CD4-positive, alpha-beta T cell treated with Interferon alpha-2 for 1 hour (primary cell): ENCODE data around the gene CRCP.
"Not testable (repeated sequence)": the region's sequence is repeated elsewhere in the genome, so short reads cannot be mapped to it uniquely, and the experiment has no call there.

Experiments
- DNase-seq, 2 donors: peaks; one replicate each; pipeline ENCODE4 v3.0.0-alpha.2; 2020 to 2022

CRCP gene

DNA sequence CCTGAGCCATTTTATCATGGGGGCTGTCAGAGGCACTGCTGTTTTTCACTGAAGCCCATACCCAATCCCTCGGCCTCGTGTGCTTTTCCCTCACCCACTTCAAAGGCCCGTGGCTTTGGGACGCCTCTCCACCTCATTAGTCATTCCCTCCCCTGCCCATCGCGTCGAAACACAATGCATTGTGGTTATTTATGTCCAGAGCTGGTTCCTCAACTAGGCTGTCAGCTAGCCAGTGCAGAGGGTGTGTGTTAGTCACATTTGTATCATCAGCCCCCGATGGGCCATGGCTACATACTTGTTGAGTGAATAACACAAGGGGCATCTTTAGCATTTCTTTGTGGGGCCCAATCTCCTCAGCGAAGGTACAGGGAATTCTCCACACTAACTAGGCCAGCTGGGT, 3.8 kb upstream of the CRCP start:
- DNase-seq: no peak

DNA sequence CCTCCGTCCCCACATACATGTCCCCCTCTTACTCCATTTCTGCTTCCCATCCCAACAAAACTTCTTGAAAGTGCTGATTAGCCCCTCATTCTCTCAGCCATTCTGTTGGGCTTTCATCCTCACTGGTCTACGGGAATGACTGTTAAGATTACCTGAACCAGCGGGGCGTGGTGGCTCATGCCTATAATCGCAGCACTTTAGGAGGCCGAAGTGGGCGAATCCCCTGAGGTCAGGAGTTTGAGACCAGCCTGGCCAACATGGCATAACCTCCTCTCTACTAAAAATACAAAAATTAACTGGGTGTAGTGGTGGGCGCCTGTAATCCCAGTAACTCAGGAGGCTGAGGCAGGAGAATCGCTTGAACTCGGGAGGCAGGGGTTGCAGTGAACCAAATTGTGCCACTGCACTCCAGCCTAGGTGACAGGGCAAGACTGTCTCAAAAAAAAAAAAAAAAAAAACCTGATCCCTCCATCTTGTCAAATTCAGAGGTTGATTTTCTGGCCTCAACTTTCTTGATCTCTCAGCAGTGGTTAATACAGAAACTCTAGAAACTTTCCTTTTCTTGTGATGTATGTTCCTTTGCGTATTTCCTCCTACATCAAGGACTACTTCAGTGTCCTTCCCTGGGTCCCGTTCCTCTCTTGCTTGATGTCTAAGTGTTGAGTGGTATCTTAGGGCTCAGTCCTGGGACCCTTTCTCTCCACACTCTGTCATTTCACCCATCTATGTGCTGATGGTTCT, 2.2 kb downstream of the CRCP start:
- not testable (repeated sequence) for DNase-seq

DNA sequence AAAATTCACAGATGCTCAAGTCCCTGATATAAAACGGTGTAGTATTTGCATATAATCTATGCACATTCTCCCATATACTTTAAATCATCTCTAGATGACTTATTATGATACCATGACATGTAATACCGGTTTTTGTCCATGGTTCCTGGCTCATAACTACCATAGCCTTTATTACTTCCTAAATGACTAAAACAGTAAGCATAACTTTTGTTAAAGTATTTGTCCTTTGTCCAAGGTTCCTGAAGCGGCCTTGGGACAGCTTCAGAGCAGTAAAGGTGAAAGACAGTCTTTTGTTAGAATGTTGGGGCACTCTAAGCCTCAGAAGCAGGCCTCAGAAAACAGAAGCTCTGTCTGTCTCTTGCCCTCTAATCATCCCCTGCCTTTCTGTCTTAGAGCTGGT, 4.0 kb downstream of the CRCP start:
- DNase-seq: no peak

DNA sequence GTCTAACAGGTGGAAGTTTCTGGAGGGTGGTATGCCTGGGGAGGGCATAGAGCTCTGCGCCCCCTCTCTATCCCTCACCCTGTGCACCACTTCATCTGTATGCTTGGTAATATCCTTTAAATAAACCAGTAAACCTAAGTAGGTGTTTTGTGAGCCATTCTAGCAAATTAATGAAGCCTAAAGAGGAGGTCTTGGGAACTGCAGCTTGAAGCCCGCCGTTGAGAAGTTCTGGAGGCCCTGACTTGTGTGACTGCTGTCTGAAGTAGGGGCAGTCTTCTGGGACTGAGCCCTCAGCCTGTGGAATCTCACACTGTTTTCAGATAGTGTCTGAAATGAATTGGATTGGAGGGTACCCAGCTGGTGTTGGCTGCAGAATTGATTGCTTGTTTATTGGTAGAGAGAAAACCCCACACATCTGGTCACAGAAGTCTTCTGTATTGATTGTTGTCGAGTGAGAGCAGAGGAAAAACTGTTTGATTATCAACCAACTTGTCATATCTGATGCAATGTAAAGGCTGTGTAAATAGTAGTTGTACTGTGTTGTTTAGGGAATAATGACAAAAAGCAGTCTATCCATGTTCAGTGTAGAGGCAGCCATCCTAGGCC, 4.7 kb downstream of the CRCP start:
- no peak for DNase-seq

DNA sequence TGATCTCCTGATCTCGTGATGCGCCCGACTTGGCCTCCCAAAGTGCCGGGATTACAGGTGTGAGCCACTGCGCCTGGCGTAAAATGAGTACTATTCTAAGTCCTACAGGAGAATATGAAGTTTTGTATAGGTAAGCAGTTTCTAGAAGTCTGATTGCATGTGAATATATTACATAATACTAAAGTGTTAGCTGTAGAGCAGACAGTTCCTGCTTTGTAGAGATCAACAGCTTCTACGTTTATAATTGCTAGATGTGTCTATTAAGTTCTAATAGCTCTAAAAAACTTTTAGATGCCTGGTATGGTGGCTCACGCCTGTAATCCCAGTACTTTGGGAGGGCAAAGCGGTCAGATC, 8.5 kb downstream of the CRCP start:
- no peak for DNase-seq

DNA sequence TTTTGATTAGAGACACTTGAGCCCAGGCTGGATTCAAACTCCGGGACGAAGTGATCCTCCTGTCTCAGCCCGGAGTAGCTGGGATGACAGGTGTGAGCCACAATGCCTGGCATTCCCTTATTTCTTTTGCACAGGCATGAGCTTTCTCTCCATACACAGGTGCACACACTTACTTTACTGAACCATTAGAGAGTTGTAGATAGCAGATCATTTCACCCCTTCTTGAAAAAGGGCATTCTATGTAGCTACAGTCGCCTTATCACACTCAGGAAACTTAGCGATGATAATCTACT, 9.9 kb downstream of the CRCP start:
- DNase-seq: not testable (repeated sequence)

DNA sequence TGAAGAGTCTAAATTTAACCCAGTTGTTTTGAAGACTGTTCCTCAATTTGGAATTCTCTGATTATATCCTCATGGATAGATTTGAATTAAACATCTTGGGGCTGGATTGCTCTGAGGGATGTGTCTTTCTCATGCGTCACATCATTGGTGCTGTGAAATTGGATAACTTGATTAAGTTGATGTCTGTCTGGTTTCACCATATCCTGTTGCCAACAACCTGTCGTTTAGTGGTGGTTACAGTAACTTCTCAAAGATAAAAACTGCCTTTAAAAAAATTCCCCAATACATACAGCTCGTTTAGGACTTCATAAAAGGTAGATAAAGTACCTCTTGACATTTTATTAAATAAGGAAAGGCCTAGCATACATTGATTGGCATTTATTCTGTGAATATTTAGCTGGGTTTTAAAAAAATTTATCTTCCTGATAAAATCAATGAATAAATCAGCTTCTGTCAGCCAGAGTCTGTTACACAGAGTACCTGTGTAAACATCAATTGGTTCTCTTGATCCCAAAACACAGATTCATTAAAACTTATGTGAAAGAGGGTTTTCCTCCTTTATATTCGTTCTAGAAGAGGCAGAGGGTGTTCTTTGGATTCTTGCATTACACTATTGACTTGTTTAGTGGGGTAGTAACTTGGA, 10.5 kb downstream of the CRCP start:
- DNase-seq: peak in 1 of 2 donors; percentile 20

DNA sequence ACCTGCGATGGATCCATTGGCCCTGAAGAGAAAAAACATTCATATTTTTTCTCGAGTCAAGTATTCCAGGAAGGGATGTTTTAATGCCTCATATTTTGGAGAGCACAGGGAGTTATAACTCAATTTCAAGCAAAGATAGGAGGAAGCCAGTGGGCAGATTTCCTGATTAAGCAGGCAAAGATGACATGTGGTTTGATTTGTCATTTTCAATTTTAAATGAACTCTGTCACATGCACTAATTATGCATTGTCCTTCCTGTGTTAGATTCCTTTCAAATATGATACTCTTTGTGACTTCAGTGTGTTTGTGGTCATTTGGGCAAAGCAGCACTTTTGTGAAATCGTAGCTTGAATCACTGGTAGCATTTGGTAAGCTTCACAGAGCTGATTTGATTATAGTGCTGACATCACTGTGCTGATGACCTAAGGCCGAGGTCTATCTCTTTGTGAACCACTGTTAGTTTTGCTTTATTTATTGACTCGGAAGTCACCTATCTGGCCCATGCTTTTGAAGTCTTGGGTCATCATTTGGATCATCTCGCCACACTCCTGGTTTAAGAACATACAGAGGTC, 11.2 kb downstream of the CRCP start:
- peak; percentile 7 to 30 for DNase-seq

DNA sequence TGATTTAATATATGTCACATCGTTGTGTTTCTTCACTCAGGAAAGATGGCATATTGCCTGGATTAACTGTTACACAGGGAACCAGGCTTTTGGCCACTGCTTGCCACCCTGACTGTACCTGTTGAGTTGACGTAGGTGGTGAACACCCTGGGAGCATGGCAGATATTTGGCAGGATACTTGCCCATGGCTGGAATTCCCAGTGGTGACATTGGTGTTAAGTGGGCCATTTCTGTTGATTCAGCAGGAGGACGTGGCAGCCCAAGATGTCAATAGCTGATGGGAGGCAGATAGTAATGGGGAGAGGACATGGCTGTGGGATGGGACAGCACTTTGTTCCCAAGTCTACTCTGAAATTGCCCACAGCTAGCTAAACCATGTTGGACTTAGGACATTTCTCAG, 12.5 kb downstream of the CRCP start:
- not testable (repeated sequence) for DNase-seq

DNA sequence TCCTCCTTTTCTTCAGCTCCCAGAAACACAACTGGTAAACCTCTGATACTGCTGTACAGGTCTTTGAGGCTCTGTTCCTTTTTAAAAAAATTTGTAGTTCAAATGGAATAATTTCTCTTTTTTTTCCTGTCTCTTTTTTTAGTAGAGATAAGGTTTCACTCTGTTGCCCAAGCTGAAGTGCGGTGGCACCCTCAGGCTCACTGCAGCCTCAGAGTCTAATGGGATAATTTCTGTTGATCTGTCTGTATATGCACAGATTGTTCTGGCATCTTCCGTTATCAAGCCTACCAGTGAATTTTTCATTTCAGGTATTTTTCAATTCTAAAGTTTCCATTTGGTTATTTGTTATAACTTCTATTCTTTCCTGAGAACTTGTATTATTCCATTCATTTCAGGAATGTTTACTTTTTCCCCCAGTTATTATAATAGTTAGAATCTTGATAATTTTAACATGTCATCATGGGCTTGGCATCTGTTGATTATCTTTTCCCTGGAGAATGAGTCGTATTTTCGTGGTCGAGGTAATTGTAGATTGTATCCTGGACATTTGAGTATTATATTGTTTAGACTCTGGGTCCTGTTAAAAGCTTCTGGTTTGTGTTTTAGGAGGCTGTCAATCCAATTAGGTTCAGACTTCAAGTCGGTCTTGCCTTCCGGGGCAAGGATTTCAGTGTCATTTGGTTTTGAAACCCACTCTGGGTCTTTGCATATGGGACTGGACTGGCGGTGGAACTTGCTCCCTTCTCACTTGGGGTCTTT, 24.5 kb downstream of the CRCP start:
- no peak for DNase-seq

DNA sequence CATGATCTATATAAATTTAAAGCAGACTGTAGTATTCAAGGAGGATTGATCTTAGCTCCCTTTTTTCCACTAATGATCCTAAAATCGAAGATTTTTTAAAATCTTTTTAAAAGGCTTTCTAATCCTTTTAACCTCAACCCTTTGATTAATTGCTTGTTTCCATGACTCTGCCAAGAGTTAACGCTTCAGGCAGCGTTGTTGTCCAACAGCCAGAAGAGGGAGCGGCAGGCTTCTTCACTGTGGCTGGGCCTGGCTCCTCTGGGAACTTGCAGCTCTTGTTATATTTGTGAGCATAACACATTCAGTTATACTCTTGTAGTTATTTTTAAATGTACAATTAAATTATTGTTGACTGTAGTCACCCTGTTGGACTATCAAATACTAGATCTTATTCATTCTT, 26.3 kb downstream of the CRCP start:
- DNase-seq: no peak

DNA sequence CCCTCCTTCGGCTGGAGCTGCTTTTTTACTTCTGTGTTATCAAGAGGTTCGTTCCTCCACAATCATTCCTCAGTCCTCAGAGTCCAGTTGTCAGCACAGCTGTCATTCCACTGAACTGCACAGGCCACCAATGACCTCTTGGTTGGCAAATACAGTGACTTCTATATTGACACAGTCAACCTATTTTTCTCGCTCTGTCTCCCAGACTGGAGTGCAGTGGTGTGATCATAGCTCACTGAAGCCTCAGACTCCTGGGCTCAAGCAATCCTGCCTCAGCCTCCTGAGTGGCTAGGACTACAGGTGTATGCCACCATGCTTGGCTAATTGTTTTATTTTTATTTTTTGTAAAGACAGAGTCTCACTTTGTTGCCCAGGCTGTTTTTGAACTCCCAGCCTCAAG, 27.7 kb downstream of the CRCP start:
- no peak for DNase-seq

DNA sequence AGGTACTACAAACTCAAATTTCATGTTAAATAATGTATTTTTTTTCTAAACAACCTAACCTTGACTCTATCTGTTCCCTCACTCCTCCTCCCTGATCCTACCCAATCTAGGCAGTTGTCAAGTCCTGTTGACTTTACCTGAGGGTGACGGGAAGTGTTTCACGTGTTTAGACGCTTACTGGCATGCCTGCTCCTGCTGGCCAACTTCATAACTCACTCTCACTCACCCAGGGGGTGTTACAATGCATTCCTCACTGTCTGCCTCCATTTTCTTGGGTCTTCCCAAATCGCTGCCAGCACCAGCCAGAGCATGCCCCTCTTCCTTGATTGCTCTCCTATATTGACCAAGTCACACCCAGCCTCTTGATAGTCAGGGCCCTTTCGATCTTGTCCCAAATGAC, 28.3 kb downstream of the CRCP start:
- no peak for DNase-seq

DNA sequence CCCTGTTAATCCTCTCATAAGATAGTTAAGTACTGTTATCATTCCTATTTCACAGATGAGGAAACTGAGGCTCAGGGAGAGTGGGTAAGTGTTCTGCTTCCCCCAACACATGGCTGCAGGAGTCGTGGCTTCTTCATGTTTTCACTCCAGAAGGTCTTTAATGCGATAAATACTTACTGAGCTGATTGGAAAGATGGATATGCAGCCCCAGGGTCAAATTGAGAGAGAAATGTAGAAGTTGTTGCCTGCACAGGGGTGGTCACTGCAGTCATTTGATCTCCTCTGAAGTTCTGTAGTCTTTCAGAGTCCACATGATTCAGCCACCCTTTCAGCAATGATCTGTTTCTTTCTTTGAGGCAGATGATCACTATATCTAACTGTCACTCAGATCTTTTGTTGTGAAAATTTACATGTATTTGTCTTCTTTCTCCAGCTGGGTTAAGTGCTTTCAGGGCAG, 29.3 kb downstream of the CRCP start:
- DNase-seq: no peak

DNA sequence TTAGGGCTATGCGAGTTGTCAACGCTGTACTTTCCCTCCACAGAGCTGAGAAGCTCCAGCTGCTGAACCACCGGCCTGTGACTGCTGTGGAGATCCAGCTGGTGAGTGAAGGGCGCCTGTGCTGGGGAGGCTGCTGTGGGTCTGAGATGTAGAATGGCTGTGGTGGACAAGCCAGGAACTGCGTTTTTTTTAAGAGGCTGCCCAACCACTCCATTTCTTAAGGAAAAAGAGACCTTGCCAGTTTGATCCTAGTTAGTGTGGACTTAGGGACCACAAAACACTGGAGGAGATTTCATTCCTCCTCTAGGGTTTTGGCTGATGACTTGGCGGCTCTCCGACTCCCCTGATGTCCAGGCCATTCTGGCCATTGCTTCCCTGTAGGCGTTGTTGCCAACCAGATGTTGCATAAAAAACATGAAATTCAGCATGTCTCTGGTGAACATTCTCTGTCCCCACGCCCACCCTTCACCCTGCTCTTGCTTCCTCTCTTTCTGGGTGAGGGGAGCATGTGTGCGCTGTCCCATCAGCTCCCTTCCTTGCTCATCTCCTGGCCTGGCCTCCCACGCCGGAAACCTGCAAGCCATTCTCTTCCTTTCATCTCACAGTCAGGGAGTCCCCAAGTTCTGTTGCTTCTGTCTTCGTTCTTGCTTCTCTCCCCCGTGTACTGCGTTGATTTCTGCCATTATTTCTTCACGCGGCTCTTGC, 30.9 kb downstream of the CRCP start:
- DNase-seq: no peak

DNA sequence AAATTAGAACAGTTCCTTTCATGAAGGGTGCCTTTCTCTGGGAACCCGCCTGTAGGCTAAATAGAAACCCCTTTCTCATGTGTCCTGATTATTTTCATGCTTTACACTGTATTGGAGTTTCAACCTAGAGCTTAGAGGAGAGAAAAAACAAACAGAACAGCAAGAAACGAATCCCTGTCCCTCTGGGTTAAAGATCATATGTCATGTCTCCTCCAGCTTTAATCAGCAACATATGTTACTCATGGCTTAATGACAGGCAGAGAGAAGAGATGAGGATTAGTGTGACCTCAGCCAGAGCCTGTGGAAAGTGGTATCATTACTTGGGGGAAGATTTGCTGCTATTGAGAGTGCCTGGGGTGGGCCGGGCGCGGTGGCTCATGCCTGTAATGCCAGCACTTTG, 32.1 kb downstream of the CRCP start:
- DNase-seq: no peak

DNA sequence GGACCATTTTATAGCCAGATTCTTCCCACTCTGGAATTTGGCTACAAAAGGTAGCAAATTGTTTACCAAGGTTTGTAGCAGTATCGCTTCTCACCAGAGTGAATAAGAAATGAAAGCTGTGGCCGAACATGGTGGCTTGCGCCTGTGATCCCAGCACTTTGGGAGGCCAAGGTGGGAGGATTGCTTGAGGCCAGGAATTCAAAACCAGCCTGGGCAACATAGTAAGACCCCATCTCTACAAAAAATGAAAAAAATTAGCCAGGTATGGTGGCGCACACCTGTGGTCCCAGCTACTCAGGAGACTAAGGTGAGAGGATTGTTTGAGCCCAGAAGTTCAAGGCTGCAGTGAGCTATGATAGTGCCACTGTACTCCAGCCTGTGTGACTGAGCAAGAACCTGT, 33.0 kb downstream of the CRCP start:
- not testable (repeated sequence) for DNase-seq

DNA sequence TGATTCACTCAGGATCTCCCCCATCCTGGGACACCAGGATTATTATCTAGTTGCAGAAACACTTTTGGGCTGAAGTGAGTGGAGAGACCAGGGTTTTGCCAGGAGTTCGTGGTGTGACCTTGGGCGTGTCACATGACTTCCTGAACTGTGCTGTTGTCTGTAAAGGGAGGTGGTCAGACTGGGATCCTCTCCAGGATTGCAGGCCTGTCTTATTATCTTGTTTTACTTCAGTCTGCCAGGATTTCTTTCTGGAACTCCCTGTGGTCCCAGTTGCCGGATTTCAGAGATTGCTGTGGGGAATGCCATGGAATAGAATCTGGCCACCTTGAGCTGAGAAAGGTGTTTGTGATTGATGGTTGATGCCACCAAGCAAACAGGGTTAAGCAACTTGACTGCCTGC, 35.8 kb downstream of the CRCP start:
- peak in 1 of 2 donors; percentile 2 for DNase-seq

DNA sequence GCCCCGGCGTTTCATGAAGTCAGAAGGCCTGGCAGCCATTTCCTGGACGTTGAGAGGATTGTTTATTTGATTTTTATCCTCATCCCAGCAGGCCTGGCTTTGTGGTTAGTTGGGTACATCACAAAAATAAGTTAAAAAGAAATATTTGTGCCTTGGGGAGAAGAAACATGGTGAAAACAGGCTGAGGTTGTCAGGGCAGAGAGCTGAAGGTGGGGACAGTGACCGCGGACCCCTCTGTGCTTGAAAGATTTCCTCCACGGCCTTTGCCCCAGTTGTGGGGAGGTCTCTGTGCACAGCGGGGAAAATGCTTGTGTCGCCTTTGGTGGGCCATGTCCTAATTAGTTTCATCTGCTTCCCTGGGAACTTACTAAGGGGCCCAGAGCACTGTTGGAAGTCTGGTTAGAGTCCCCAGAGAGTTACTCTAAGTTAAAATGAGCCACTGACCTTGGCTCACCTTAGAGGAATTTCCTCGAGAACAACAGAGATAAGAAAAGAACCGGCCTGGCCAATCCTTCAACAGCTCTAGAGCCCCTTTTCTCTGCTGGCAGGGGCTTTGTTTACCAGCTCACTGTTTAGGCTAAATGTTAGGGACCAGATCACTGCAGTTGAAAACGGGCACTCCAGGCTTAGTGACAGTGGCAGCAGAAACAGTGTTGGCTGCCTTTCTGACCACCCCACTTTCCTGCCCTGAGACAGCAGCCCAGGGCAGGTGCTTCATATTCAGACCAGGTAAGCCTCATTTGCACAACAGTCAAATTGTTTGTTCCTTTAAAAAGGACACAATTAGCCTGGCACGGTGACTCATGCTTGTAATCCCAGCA, 37.9 kb downstream of the CRCP start:
- DNase-seq: no peak

DNA sequence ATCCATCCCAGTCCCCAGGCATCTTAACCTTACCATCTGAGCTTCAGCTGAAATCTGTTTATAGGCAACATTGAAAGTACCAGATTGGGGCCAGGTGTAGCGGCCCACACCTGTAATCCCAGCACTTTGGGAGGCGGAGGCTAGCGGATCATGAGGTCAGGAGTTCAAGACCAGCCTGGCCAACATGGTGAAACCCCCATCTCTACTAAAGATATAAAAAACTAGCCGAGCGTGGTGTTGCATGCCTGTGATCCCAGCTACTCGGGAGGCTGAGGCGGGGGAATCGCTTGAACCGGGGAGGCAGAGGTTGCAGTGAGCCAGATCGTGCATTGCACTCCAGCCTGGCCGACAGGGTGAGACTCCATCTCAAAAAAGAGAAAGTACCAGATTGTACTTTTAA, 39.0 kb downstream of the CRCP start:
- DNase-seq: no peak

DNA sequence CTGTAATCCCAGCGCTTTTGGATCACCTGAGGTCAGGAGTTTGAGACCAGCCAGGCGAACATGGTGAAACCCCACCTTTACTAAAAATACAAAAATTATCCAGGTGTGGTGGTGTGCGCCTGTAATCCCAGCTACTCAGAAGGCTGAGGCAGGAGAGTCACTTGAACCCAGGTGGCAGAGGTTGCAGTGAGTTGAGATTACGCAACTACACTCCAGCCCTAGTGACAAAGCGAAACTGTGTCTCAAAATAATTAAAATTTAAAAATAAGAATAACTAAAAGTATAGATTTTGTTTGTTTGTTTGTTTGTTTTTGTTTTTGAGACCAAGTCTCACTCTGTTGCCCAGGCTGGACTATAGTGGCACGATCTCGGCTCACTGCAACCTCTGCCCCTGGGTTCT, 41.4 kb downstream of the CRCP start:
- DNase-seq: not testable (repeated sequence)

DNA sequence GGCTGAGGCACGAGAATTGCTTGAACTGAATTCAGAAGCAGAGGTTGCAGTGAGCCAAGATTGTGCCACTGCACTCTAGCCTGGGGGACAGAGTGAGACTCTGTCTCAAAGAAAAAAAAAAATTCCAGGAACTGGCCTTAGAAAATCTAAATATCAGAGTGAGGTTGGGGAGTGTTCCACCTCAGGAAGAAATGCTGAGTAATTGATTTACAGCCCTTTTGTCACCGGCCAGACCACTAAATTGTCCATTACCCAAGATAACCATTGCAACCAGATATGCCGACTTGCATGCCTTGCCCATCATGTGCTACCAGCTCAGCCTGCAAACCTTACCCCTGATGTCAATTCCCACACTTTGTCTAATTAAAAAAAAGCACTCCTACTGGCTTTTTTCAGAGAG, 42.4 kb downstream of the CRCP start:
- no peak for DNase-seq
